ENCODE measurements around the gene FUT1.

The FUT1 gene

DNA sequence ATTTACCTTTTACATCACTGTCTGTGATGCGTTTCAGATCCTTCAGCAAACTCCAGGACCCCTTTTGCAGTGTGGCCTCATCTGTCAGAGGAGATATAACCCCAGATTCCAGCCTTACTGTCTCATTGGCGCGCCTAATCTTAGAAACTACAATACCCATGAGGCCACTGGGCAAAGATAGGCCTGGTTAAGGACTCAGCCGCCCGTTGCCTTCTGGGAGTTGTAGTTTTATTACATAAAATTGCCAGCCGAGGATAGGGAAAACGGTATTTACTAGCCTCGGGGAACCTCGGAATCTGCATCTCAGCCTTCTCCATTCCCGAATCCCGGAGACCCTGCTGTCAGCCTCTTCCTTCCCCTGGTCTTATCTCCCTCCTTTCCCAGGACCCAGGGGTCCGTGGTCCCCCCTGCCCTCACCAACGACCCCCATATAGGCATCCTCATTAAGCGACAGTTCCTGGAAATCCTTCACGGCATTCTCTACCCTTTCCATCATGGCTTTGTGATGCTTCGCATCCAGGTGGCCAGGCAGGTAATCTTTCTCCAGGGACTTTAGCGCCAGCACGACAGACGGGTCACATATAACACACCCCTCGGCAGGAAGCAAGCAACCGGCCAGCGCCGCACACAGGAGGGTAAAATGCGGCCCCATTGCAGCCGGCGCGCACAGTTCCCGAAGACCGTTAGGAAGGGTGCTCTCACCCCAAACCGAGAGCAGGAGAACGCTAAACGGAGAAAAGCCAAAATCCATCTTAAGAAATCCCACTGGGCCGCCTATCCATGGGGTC lies 7.0 kb downstream of the FUT1 start:
- peak; percentile 43 for DNase-seq (ENCODE audit: low read depth)
- TF ChIP-seq, protein P1, sequence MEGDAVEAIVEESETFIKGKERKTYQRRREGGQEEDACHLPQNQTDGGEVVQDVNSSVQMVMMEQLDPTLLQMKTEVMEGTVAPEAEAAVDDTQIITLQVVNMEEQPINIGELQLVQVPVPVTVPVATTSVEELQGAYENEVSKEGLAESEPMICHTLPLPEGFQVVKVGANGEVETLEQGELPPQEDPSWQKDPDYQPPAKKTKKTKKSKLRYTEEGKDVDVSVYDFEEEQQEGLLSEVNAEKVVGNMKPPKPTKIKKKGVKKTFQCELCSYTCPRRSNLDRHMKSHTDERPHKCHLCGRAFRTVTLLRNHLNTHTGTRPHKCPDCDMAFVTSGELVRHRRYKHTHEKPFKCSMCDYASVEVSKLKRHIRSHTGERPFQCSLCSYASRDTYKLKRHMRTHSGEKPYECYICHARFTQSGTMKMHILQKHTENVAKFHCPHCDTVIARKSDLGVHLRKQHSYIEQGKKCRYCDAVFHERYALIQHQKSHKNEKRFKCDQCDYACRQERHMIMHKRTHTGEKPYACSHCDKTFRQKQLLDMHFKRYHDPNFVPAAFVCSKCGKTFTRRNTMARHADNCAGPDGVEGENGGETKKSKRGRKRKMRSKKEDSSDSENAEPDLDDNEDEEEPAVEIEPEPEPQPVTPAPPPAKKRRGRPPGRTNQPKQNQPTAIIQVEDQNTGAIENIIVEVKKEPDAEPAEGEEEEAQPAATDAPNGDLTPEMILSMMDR (conservative IDR thresholded peaks at IDR 0.05; ENCODE audit: low read length) = no peak
- no peak overlapping the region for H3K4me3 ChIP-seq (ENCODE audit: low read length)

GRCh38 chr19:48742096-48742495 lies 10.3 kb downstream of the FUT1 start:
- TF ChIP-seq, protein P1 (conservative IDR thresholded peaks at IDR 0.05; ENCODE audit: low read length) = no peak
- no peak overlapping the region for H3K4me3 ChIP-seq (ENCODE audit: low read length)
- no peak for DNase-seq (ENCODE audit: low read depth)

GRCh38 chr19:48741129-48741999 lies 11.1 kb downstream of the FUT1 start:
- H3K4me3 ChIP-seq (ENCODE audit: low read length) = no peak overlapping the region
- no peak for DNase-seq (ENCODE audit: low read depth)
- TF ChIP-seq, protein P1 (conservative IDR thresholded peaks at IDR 0.05; ENCODE audit: low read length) = no peak

DNA sequence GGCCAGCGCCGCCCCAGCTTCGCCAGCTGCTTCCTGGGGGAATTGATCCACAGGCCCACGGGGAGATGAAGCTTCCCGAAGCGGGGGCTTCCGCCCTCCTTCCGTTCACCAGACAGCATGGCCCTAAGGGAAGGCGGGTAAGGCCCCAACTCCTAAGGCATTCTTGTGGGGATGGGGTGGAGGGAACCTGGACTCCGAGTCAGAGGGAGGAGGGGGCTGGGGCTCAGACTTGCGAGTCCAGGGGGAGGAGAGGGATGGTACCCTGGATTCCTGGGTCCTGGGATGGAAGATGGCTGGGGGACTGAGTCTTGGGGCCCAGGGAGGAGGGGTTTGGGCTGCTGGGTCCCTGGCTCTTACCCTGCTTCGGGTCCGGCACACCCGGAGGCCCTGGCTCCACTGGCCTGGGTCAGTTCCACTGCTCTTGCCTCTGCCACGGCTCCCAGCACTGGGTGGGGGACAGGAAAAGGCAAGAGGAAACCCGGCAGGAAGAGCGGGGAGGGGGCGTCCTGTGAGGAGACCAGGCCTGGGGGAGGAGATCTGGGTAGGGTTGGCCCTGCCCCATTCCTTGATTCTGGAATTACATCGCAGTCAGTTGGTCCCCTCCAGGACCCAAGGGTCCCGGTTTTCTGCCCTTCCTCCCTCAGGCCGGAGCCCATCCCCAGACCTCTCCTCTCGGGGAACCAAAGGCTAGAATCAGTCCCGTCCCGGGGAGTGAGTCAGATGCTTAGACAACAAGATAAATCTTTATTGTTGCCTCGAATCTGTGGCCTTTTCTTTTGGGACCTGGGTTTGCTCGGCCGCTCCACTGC lies 12.1 kb downstream of the FUT1 start, which contains the start of gene RASIP1:
Gene RASIP1, minus strand, starts transcription at position 447 of the 809 bp plus-strand sequence. Its CDS starts 328 bp downstream, at position 119.
- no peak for DNase-seq (ENCODE audit: low read depth)
- no peak within 1 kb of the TSS for H3K4me3 ChIP-seq (ENCODE audit: low read length)
- TF ChIP-seq, protein P1 (conservative IDR thresholded peaks at IDR 0.05; ENCODE audit: low read length) = no peak

DNA sequence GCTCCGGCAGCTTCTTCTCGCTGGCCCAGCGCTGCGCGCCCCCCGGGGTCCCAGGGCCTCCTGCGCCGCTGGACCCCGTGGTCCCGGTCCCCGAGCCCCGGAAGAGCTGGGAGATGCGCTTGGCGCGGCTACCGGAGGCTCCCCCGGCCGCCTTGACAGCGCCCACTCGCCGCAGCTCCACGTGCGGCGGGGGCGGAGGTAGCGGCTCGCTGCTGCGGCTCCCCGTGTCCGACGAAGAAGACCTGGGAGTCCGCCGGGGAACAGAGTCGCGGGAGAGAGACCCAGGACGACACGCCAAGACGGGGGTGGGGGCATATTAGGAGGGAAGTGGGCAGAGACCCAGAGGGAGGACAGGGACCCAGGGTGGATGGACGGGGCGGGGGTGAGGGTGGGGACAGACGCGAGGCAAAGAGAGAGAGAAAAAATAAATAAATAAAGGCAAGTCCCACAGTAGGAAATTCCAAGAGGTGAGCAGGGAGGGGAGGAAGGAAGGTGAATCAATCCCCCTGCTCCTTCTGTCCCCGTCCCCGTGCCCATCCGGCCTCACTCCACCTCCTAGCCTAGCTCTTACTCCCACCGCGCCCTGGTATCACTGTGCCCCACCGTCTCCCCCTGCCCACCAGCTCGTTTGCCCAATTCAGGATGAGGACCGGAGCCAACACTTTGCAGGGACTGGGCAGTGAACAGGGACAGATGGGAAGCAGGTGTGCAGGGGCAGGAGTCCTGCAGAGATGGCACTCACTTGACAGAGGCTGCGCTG lies 12.9 kb downstream of the FUT1 start:
- TF ChIP-seq, protein P1 (conservative IDR thresholded peaks at IDR 0.05; ENCODE audit: low read length) = no peak
- H3K4me3 ChIP-seq (ENCODE audit: low read length) = no peak overlapping the region
- DNase-seq (ENCODE audit: low read depth) = no peak
